ENCODE results near the gene SLC22A13.
"Not testable (repeated sequence)": the region's sequence is repeated elsewhere in the genome, so short reads cannot be mapped to it uniquely, and the experiment has no call there.

SLC22A13 gene

DNA sequence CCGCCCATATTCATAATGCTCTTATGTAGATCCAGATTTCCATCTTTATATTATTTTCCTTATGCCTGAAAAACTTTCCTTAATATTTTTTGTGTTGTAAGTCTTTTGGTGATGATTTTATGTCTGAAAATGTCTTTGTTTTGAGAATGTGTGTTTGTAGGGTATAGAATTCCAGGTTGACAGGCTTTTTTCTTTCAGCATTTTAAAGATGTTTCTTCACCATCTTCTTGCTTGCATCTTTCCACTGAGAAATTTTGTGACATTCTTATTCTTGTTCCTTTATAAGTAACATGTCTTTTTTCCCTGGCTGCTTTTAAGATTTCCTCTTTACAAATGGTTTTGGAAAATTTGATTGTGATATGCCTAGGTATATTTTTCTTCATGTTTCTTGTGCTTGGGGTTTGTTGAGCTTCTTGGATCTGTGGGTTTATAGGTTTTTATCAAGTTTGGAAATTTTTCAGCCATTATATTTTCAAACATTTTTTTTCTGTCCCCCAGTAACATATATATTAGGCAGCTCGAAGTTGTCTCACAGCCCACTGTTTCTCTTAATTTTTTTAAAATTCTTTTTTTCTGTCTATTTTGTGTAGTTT, 27.1 kb upstream of the SLC22A13 start:
- Histone ChIP-seq H3K36me3 (ENCODE audit: control insufficient read depth in 1 of 2, insufficient read depth in 2 of 2, low read length in 2 of 2) (peaks cover 27 to 60% of the 10 kb centered on the region in 2 donors), H3K27ac (ENCODE audit: low read length) (no peak overlapping the region), H3K27me3 (ENCODE audit: low read depth, low read length) (no peaks in the 10 kb centered on the region), H3K9me3 (ENCODE audit: control insufficient read depth in 1 of 2, low read length in 2 of 2) (peaks cover 7 to 16% of the 10 kb centered on the region in 2 donors), H3K4me3 (ENCODE audit: low read depth in 1 of 2, low read length in 2 of 2) (no peak overlapping the region), H3K4me1 (ENCODE audit: control insufficient read depth in 1 of 2, insufficient read depth in 2 of 2, low read length in 2 of 2) (no peaks in the 10 kb centered on the region)

DNA sequence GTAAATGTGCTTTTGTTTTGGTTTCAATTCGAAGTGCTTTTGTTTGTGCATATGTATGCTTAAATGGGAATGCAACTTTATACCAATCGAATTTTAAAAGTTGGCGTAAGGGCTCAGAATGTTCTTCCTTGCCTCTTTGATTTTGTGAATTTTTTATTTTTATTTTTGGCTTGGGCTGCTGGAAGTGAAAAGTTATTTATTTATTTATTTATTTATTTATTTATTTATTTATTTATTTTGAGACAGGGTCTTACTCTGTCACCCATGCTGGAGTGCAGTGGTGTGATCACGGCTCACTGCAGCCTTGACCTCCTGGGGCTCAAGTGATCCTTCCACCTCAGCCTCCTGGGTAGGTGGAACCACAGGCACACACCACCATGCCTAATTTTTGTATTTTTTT, 22.8 kb upstream of the SLC22A13 start:
- not testable (repeated sequence) for H3K4me1 ChIP-seq (ENCODE audit: control insufficient read depth in 1 of 2, insufficient read depth in 2 of 2, low read length in 2 of 2); H3K27me3 ChIP-seq (ENCODE audit: low read depth, low read length); H3K4me3 ChIP-seq (ENCODE audit: low read depth in 1 of 2, low read length in 2 of 2); H3K9me3 ChIP-seq (ENCODE audit: control insufficient read depth in 1 of 2, low read length in 2 of 2); H3K27ac ChIP-seq (ENCODE audit: low read length)
- H3K36me3 ChIP-seq (ENCODE audit: control insufficient read depth in 1 of 2, insufficient read depth in 2 of 2, low read length in 2 of 2), result peaks cover 17 to 44% of the 10 kb centered on the region in 2 donors

DNA sequence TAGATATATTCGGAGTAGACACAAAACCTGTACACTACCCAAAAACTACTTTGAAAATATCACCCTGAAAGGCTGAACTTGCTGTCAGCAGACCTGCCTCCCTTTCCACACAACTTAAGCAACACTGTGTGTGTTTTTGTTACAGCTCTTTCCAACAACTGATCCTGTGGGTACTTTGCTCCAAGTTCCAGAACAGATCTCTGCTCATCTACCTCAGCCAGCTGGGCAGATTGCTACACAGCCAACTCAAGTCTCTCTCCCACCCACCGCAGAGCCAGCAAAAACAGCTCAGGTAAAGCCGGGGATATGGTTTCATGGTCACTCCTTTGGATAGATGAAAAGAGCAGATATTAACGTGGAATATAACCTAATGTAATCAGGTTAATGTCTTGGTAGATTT, 19.7 kb upstream of the SLC22A13 start:
- Histone ChIP-seq H3K4me1 (ENCODE audit: control insufficient read depth in 1 of 2, insufficient read depth in 2 of 2, low read length in 2 of 2) (peaks cover 0 to 5% of the 10 kb centered on the region in 2 donors), H3K27me3 (ENCODE audit: low read depth, low read length) (no peaks in the 10 kb centered on the region), H3K27ac (ENCODE audit: low read length) (no peak overlapping the region), H3K36me3 (ENCODE audit: control insufficient read depth in 1 of 2, insufficient read depth in 2 of 2, low read length in 2 of 2) (peaks cover 24 to 36% of the 10 kb centered on the region in 2 donors), H3K4me3 (ENCODE audit: low read depth in 1 of 2, low read length in 2 of 2) (no peak overlapping the region), H3K9me3 (ENCODE audit: control insufficient read depth in 1 of 2, low read length in 2 of 2) (no peaks in the 10 kb centered on the region)

DNA sequence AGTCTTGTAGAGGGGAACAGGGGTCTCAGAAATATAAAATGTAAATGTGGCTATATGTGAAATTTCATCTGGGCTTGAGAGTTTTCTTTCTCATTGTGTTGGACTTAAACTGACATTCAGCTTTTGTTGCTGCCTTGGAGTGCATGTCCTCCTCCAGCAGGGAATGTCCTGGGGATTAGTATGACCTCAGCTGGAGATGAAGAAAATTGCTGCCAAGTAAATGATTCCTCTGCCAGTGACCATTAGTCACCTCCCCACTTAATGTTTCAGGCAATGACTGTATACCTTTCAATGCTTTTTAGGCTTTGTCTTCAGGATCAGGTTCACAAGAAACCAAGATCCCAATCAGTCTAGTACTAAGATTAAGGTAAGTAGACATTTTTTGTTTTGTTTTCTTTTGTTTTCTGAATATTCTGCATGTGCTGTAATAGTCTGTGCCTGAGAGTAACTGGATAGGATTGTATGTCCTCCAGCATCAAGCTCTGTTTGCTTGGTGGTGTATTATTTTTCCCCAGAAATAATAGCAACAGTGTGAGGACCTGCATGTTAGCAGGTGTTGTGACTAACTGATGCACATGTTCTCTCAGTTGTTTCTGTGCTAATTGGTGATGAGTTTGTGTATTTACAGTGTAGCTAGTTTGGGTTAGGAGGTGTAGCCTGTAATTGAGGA, 18.1 kb upstream of the SLC22A13 start:
- Histone ChIP-seq H3K4me1 (ENCODE audit: control insufficient read depth in 1 of 2, insufficient read depth in 2 of 2, low read length in 2 of 2) (peaks cover 0 to 5% of the 10 kb centered on the region in 2 donors), H3K36me3 (ENCODE audit: control insufficient read depth in 1 of 2, insufficient read depth in 2 of 2, low read length in 2 of 2) (peaks cover 39 to 47% of the 10 kb centered on the region in 2 donors), H3K27me3 (ENCODE audit: low read depth, low read length) (no peaks in the 10 kb centered on the region), H3K27ac (ENCODE audit: low read length) (no peak overlapping the region), H3K9me3 (ENCODE audit: control insufficient read depth in 1 of 2, low read length in 2 of 2) (no peaks in the 10 kb centered on the region), H3K4me3 (ENCODE audit: low read depth in 1 of 2, low read length in 2 of 2) (no peak overlapping the region)

DNA sequence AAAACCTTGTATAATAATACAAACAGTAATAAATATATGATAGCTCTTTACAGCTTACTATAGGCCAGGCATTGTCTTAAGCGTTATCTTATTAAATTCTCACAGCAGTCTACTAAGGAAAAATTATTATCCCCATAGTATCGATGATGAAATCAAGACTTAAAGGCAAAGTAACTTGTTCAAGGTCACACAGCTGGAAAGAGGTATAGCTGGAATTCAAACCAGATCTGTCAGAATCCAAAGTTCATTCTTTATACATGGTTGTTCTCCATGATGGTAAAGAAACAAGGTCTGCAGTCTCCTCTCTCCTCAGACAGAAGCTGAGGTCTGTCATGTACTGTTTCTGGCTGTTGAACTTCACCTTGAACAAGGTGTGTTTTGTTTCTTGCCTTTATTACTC, 15.4 kb upstream of the SLC22A13 start:
- Histone ChIP-seq H3K4me1 (ENCODE audit: control insufficient read depth in 1 of 2, insufficient read depth in 2 of 2, low read length in 2 of 2) (peaks cover 0 to 5% of the 10 kb centered on the region in 2 donors), H3K27me3 (ENCODE audit: low read depth, low read length) (no peaks in the 10 kb centered on the region), H3K36me3 (ENCODE audit: control insufficient read depth in 1 of 2, insufficient read depth in 2 of 2, low read length in 2 of 2) (peaks cover 63 to 65% of the 10 kb centered on the region in 2 donors), H3K4me3 (ENCODE audit: low read depth in 1 of 2, low read length in 2 of 2) (no peak overlapping the region), H3K27ac (ENCODE audit: low read length) (no peak overlapping the region), H3K9me3 (ENCODE audit: control insufficient read depth in 1 of 2, low read length in 2 of 2) (no peaks in the 10 kb centered on the region)

DNA sequence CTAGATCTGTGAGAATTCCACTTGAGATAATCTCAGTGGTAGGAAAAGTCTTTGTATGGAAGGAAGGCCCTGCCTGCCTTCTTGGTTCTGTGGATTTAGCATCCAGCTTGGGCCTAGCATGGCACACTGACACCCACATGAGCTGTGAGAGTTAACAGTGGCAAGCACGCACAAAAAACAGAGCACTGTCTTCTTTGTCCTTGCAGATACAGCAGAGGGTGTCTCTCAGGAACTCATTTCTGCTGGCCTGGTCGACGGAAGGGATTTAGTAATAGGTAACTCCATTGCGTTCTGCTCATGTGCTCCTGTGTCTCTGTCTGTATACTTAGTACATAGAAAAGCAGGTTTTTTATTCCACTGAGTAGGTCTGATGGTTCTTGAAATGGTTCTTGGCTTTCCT, 14.4 kb upstream of the SLC22A13 start:
- Histone ChIP-seq H3K4me1 (ENCODE audit: control insufficient read depth in 1 of 2, insufficient read depth in 2 of 2, low read length in 2 of 2) (peaks cover 0 to 5% of the 10 kb centered on the region in 2 donors), H3K27me3 (ENCODE audit: low read depth, low read length) (no peaks in the 10 kb centered on the region), H3K27ac (ENCODE audit: low read length) (no peak overlapping the region), H3K36me3 (ENCODE audit: control insufficient read depth in 1 of 2, insufficient read depth in 2 of 2, low read length in 2 of 2) (peaks cover 60 to 61% of the 10 kb centered on the region in 2 donors), H3K4me3 (ENCODE audit: low read depth in 1 of 2, low read length in 2 of 2) (no peak overlapping the region), H3K9me3 (ENCODE audit: control insufficient read depth in 1 of 2, low read length in 2 of 2) (no peaks in the 10 kb centered on the region)

DNA sequence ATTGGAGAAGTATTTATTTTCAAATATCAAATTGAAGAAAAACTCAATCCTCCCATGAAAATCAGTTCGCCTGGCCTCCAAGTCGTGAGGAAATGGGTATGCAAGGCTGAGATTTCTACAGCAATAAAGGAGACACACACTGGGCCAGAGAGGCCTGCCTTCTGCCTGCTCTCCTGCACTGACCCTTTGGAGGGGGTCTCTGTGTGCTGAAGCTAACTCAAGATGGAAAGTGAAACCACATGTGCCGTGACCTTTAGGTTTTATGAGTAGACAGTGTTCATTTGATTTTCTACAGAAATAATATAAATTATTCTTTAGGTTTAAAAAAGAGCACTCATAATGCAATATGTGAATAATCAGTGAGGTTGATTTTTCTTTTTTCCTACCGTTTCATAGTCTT, 11.9 kb upstream of the SLC22A13 start:
- Histone ChIP-seq H3K4me3 (ENCODE audit: low read depth in 1 of 2, low read length in 2 of 2) (no peak overlapping the region), H3K4me1 (ENCODE audit: control insufficient read depth in 1 of 2, insufficient read depth in 2 of 2, low read length in 2 of 2) (no peaks in the 10 kb centered on the region), H3K27me3 (ENCODE audit: low read depth, low read length) (no peaks in the 10 kb centered on the region), H3K9me3 (ENCODE audit: control insufficient read depth in 1 of 2, low read length in 2 of 2) (no peaks in the 10 kb centered on the region), H3K27ac (ENCODE audit: low read length) (no peak overlapping the region), H3K36me3 (ENCODE audit: control insufficient read depth in 1 of 2, insufficient read depth in 2 of 2, low read length in 2 of 2) (peaks cover 46 to 53% of the 10 kb centered on the region in 2 donors)

DNA sequence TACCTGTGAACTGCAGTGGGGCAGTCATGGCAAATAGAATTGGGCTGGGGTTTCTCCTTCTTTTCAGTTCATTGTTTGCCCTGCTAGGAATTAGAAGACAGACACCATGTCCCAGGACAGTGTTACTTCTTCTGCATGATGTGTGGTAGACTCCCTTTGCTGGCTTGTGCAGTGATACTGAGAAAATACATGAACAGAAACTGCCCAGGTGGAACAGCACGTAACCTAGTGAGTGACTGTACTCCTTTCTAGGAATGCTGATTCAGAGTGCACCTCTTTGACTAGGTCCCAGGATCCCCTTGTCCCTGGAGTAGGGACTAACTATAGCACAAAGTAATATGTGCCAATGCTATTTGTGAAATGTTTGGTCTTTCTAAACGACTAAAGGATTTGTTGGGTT, 10.7 kb upstream of the SLC22A13 start:
- Histone ChIP-seq H3K36me3 (ENCODE audit: control insufficient read depth in 1 of 2, insufficient read depth in 2 of 2, low read length in 2 of 2) (peaks cover 42 to 46% of the 10 kb centered on the region in 2 donors), H3K4me1 (ENCODE audit: control insufficient read depth in 1 of 2, insufficient read depth in 2 of 2, low read length in 2 of 2) (no peaks in the 10 kb centered on the region), H3K27ac (ENCODE audit: low read length) (no peak overlapping the region), H3K27me3 (ENCODE audit: low read depth, low read length) (no peaks in the 10 kb centered on the region), H3K4me3 (ENCODE audit: low read depth in 1 of 2, low read length in 2 of 2) (no peak overlapping the region), H3K9me3 (ENCODE audit: control insufficient read depth in 1 of 2, low read length in 2 of 2) (no peaks in the 10 kb centered on the region)

DNA sequence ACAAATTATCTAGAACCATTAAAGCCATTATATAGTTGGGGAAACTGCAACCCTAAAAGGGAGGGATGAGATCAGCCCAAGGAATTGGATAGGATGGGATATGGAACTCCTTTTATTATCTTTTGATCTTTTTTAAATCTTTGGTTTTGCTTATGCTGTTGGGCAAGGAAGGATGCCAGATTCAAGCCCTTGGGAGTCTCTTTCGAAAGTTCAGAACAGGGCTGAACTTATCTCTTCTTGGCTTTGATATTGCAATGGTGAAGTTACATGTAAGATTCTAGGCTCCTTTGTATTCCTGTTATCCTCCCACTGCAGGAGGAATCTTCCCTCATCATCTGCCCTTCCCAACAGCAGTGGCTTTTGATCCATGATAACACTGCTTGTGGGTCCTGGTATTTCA, 10.0 kb upstream of the SLC22A13 start:
- Histone ChIP-seq H3K9me3 (ENCODE audit: control insufficient read depth in 1 of 2, low read length in 2 of 2) (no peaks in the 10 kb centered on the region), H3K27me3 (ENCODE audit: low read depth, low read length) (no peaks in the 10 kb centered on the region), H3K36me3 (ENCODE audit: control insufficient read depth in 1 of 2, insufficient read depth in 2 of 2, low read length in 2 of 2) (peaks cover 41 to 42% of the 10 kb centered on the region in 2 donors), H3K4me3 (ENCODE audit: low read depth in 1 of 2, low read length in 2 of 2) (no peak overlapping the region), H3K4me1 (ENCODE audit: control insufficient read depth in 1 of 2, insufficient read depth in 2 of 2, low read length in 2 of 2) (no peaks in the 10 kb centered on the region), H3K27ac (ENCODE audit: low read length) (no peak overlapping the region)

DNA sequence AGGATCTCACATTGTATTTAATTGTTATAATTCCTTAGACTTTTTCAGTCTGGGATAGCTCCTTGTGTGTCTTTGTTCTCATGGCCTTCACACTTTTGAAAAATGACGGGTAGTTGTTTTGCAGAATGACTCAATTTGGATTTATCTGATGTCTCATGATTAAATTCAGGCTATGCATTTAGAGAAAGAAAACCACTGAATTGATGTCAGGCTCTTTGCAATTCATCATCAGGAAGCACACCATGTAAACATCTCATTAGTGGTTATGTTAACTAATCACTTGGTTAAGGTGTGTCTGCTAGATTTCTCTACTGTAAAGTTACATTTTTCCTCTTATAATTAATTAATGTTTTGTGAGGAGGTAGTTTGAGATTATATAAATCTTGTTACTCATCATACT, 8.0 kb upstream of the SLC22A13 start:
- Histone ChIP-seq H3K27ac (ENCODE audit: low read length) (no peak overlapping the region), H3K4me1 (ENCODE audit: control insufficient read depth in 1 of 2, insufficient read depth in 2 of 2, low read length in 2 of 2) (no peaks in the 10 kb centered on the region), H3K27me3 (ENCODE audit: low read depth, low read length) (no peaks in the 10 kb centered on the region), H3K4me3 (ENCODE audit: low read depth in 1 of 2, low read length in 2 of 2) (no peak overlapping the region), H3K9me3 (ENCODE audit: control insufficient read depth in 1 of 2, low read length in 2 of 2) (no peaks in the 10 kb centered on the region), H3K36me3 (ENCODE audit: control insufficient read depth in 1 of 2, insufficient read depth in 2 of 2, low read length in 2 of 2) (peaks cover 25 to 28% of the 10 kb centered on the region in 2 donors)

DNA sequence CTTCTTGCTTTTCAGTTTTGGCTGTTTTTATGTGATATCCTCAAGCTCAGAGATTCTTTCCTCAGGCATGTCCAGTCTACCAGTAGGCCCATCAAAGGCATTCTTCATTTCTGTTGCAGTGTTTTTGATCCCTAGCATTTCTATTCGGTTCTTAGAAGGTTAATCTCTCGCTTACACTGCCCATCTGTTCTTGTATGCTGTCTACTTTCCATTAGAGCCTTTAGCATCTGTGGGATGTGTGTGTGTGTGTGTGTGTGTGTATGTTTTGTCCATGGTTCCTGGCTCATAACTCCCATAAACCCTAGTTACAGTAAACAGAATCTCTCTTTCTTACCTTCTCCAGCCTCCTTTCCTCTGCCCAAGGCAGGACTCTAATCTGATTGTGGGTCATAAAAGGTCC, 5.1 kb upstream of the SLC22A13 start:
- Histone ChIP-seq H3K9me3 (ENCODE audit: control insufficient read depth in 1 of 2, low read length in 2 of 2) (no peaks in the 10 kb centered on the region), H3K4me3 (ENCODE audit: low read depth in 1 of 2, low read length in 2 of 2) (no peak overlapping the region), H3K36me3 (ENCODE audit: control insufficient read depth in 1 of 2, insufficient read depth in 2 of 2, low read length in 2 of 2) (peaks cover 0 to 5% of the 10 kb centered on the region in 2 donors), H3K4me1 (ENCODE audit: control insufficient read depth in 1 of 2, insufficient read depth in 2 of 2, low read length in 2 of 2) (no peaks in the 10 kb centered on the region), H3K27ac (ENCODE audit: low read length) (no peak overlapping the region), H3K27me3 (ENCODE audit: low read depth, low read length) (no peaks in the 10 kb centered on the region)

DNA sequence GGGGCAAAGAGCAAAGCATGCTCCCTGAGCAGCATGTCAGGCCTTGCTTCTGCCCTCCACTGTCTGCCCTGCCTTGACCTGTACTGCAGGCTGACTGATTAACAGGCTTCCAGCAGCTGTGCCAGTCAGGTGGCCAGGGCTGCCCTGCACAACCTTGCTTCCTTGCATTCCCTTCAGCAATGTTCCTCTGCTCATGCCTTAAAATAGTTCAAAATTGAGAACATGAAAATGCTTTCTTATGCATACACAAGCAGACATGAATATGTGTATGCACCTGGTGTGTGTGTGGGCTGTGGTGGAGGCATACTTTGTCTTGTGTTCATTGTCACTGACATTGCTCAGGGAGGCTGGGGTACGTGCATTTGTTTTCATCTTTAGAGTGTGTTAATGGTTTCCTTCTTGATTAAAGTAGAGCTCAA, 1.2 kb upstream of the SLC22A13 start:
- Histone ChIP-seq H3K36me3 (ENCODE audit: control insufficient read depth in 1 of 2, insufficient read depth in 2 of 2, low read length in 2 of 2) (peaks cover 0 to 5% of the 10 kb centered on the region in 2 donors), H3K27ac (ENCODE audit: low read length) (no peak overlapping the region), H3K9me3 (ENCODE audit: control insufficient read depth in 1 of 2, low read length in 2 of 2) (no peaks in the 10 kb centered on the region), H3K4me1 (ENCODE audit: control insufficient read depth in 1 of 2, insufficient read depth in 2 of 2, low read length in 2 of 2) (no peaks in the 10 kb centered on the region), H3K27me3 (ENCODE audit: low read depth, low read length) (no peaks in the 10 kb centered on the region), H3K4me3 (ENCODE audit: low read depth in 1 of 2, low read length in 2 of 2) (no peak overlapping the region)
